Psoas muscle (tissue), 8 donors: ENCODE results near the gene FMNL1. TPM values are rescaled to one million over a fixed set of nuclear protein-coding genes. Genes with fewer than 3 reads are reported as not detected.

Experiments
- ATAC-seq, 4 donors: fragments of 200-7000 bp; cut with Tn5 transposase; one replicate each; pipeline ENCODE4 v1.9.1; 2020; ENCODE audit warnings: moderate library complexity in 3 of 4, mild to moderate bottlenecking in 2 of 4
- DNase-seq, 2 donors: peaks; one replicate each; pipeline ENCODE4 v3.0.0-alpha.2; 2020
- H3K27ac ChIP-seq: fragments of 200-600 bp; one replicate; pipeline ENCODE4 v1.8.0; 2022
- H3K27me3 ChIP-seq, 3 donors: fragments of 200-600 bp in 1 of 3; one replicate each; pipeline versions ENCODE4 v1.6.1 to v1.8.0; 2013 to 2022; ENCODE audit warnings: low read length in 2 of 3, mild to moderate bottlenecking in 2 of 3, moderate library complexity in 1 of 3; ENCODE audit not compliant: insufficient read depth in 3 of 3
- H3K36me3 ChIP-seq, 2 donors: fragments of 200-600 bp in 1 of 2; one replicate each; pipeline versions ENCODE4 v1.6.1 to v1.8.0; 2013 to 2022; ENCODE audit warnings: low read depth in 1 of 2, mild to moderate bottlenecking in 1 of 2, moderate library complexity in 1 of 2; ENCODE audit not compliant: insufficient read depth in 1 of 2
- H3K4me1 ChIP-seq: fragments of 200-600 bp; one replicate; pipeline ENCODE4 v1.8.0; 2022
- H3K4me3 ChIP-seq: fragments of 200-600 bp; one replicate; pipeline ENCODE4 v1.8.0; 2022; ENCODE audit warnings: mild to moderate bottlenecking
- H3K9me3 ChIP-seq: fragments of 200-600 bp; one replicate; pipeline ENCODE4 v1.8.0; 2022
- WGBS, 3 donors: extraction: QIAGEN DNeasy Blood & Tissue Kit; methylation state at CpG; one replicate each; pipeline versions ENCODE4 v1.1.6 to v1.1.7; 2013; 5-methylcytosine and 5-hydroxymethylcytosine counted together
- intact Hi-C, 2 donors: fragments of 100-400 bp; cut with DNase I; formaldehyde crosslinking; loops; one replicate each; pipeline versions ENCODE4 v1.11.0 to v1.14.2; 2022
- polyA plus RNA-seq, 3 donors: library from polyadenylated mRNA; stranded (reverse); fragments of 200-250 nt; gene quantifications; one replicate each; pipeline ENCODE4 v1.2.3, GENCODE V29; 2013
- total RNA-seq, 4 donors: library from RNA; stranded (reverse); fragmentation: NEBNext Ultra II Directional in 2 of 4; extraction: Animal tissue kit (Norgen Biotek cat#: 25700) in 2 of 4; gene quantifications; one replicate each; pipeline versions ENCODE4 v1.2.1 to v1.2.4, GENCODE V29; 2021 to 2023
- TF ChIP-seq, protein P1 (sequence below): fragments of 200-600 bp; IDR thresholded peaks from one replicate; pipeline ENCODE4 v1.8.0; 2022; ENCODE audit warnings: antibody characterized with exemption
- donor health status: healthy with polysubstance abuse.
- donor health status: DM: no; HTN: no; CAD: no; lungs with moderate emphysema.
- donor health status: Bipolar disorder and iron deficiency.
- donor health status: healthy.
- donor health status: DM: yes; HTN: yes; CAD: no.
- donor health status: DM: no; HTN: no; CAD: no.
- donor health status: DM: no; HTN: no; CAD: no.
- donor health status: DM: yes; HTN: yes; CAD: no.

FMNL1 gene
- total and polyA plus RNA-seq, 7 donors: 1.8 to 6.5 (median 5.4) TPM

DNA sequence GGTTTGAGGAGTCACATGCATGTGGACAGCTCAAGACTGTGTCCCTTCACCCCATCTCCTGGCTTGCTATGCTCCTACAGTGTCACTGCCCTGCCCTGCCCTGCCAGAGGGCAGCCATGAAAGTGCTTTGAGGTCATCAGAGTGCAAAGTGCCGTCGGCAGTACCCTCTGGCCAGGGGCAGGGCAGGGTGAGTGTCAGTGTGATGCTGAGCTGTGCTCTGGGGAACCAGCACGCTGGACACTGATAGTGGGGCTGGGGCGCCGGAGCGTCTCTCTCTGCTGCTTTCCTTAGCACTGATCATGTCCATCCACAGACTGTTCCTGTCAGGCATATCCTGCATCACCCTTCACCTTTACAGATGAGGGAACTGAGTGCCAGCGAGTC lies 41.8 kb downstream of the FMNL1 start:
- Histone ChIP-seq H3K9me3 (no peaks in the 10 kb centered on the region), H3K4me1 (peaks cover 71% of the 10 kb centered on the region), H3K27me3 (no peaks in the 10 kb centered on the region), H3K36me3 (peaks cover 11 to 61% of the 10 kb centered on the region in 2 donors), H3K27ac (peak overlapping the region; percentile 39), H3K4me3 (no peak overlapping the region)
- peak in 1 of 2 donors; percentile 74 for DNase-seq
- 43 to 68% (median 59%) methylated on average over 7 of the region's 7 CpGs for WGBS, 3 donors
- intact Hi-C loops: loop anchor here (5.0 to 10.0 kb wide), 2 partner anchors 51 to 119 kb away; partner anchors contain the start of gene MAP3K14 (in 1 of the 2)
- peak in 2 of 4 donors; percentile 49 to 51 for ATAC-seq
- TF ChIP-seq, protein P1, sequence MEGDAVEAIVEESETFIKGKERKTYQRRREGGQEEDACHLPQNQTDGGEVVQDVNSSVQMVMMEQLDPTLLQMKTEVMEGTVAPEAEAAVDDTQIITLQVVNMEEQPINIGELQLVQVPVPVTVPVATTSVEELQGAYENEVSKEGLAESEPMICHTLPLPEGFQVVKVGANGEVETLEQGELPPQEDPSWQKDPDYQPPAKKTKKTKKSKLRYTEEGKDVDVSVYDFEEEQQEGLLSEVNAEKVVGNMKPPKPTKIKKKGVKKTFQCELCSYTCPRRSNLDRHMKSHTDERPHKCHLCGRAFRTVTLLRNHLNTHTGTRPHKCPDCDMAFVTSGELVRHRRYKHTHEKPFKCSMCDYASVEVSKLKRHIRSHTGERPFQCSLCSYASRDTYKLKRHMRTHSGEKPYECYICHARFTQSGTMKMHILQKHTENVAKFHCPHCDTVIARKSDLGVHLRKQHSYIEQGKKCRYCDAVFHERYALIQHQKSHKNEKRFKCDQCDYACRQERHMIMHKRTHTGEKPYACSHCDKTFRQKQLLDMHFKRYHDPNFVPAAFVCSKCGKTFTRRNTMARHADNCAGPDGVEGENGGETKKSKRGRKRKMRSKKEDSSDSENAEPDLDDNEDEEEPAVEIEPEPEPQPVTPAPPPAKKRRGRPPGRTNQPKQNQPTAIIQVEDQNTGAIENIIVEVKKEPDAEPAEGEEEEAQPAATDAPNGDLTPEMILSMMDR: no peak

DNA sequence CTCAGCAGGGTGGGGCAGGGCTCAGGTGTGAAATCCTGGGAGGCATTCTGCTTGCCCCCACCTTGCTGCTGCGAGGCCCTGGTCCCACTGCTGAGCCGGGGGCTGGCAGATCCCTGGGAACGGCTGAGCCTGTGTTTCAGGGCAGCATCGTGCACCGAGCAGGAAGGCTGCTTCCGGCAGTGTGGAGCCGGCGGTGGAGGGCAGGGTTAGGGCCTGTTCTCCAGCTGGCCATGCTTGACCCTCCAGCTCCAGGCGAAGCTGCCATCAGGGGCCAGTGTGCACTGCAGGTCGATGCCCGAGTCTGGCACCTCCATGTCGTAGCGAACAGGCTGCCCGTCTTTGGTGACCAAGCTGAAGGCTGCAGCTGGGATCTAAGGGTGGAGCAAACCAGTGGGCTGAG lies 42.7 kb downstream of the FMNL1 start:
- WGBS, 3 donors: 80 to 94% (median 80%) methylated on average over 13 to 14 of the region's 14 CpGs
- H3K4me1 ChIP-seq: peaks cover 71% of the 10 kb centered on the region
- peaks cover 17 to 71% of the 10 kb centered on the region in 2 donors for H3K36me3 ChIP-seq
- H3K9me3 ChIP-seq: no peaks in the 10 kb centered on the region
- no peaks in the 10 kb centered on the region for H3K27me3 ChIP-seq
- TF ChIP-seq, protein P1: no peak
- no peak for ATAC-seq
- peak overlapping the region; percentile 39 for H3K27ac ChIP-seq
- DNase-seq: no peak
- intact Hi-C loops: loop anchor here (5.0 to 10.0 kb wide), 2 partner anchors 50 to 118 kb away; partner anchors contain the start of gene MAP3K14 (in 1 of the 2)
- H3K4me3 ChIP-seq: no peak overlapping the region

DNA sequence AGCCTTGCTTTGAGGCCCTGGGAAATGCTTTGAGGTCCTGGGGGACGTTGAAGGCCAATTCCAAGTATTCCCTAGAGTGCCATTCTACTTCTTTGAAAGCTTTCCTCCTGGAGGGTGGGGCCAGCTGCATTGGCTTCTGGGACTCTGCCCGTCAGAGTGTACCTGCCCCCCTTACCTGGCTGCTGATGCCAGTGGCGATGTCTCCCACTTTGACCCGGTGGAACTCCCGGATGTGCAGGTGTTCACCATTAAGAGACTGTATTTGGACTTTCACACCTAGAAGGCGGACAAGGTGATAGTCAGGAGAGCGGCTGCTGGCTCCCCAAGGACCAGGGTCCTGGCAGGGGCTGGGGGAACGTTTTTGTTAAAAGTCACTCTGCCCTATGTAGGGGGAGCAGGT lies 43.3 kb downstream of the FMNL1 start:
- TF ChIP-seq, protein P1: no peak
- H3K9me3 ChIP-seq: no peaks in the 10 kb centered on the region
- no peak overlapping the region for H3K4me3 ChIP-seq
- intact Hi-C loops: loop anchor here (5.0 to 10.0 kb wide), 2 partner anchors 50 to 117 kb away; partner anchors contain the start of gene MAP3K14 (in 1 of the 2)
- ATAC-seq: no peak
- DNase-seq: no peak
- 81 to 89% (median 83%) methylated on average over 8 of the region's 8 CpGs for WGBS, 3 donors
- peaks cover 67% of the 10 kb centered on the region for H3K4me1 ChIP-seq
- H3K36me3 ChIP-seq: peaks cover 19 to 77% of the 10 kb centered on the region in 2 donors
- no peak overlapping the region for H3K27ac ChIP-seq
- H3K27me3 ChIP-seq: no peaks in the 10 kb centered on the region

DNA sequence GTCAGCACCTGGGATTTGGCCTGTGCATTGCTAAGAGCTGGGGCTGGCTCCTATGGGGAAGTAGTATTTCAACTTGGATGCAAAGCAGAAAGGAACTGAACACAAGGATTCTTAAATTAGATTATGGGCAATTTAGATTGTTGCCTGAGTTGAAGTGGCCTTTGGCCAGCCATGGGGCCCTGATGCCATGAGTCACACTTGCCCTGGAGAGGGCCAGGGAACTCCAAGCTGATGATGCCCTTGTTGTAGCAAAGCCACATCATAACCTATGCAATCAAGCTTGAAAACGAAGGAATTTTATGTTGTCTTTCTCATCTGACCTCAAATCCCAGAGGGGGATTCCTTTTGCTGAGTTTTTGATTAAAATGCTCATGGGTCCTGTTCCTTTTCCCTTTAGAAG lies 44.1 kb downstream of the FMNL1 start:
- peak; percentile 54 to 70 (median 64) for ATAC-seq
- peak; percentile 47 to 76 for DNase-seq
- TF ChIP-seq, protein P1: no peak
- Histone ChIP-seq H3K27me3 (no peaks in the 10 kb centered on the region), H3K4me1 (peaks cover 61% of the 10 kb centered on the region), H3K4me3 (no peak overlapping the region), H3K9me3 (no peaks in the 10 kb centered on the region), H3K27ac (peak overlapping the region; percentile 74), H3K36me3 (peaks cover 23 to 85% of the 10 kb centered on the region in 2 donors)
- WGBS, 3 donors: 35 to 63% (median 39%) methylated on average over 1 of the region's 1 CpG
- intact Hi-C loops: loop anchor here in 1 of 2 donors (10.0 kb wide), 1 partner anchor 49 kb away; the partner anchor contains the start of gene MAP3K14
